Measurements from ENCODE around the gene IMP4. TPM values are rescaled to one million over a fixed set of nuclear protein-coding genes. Genes with fewer than 3 reads are reported as not detected.
A peak's percentile ranks its signal among the peaks of the same experiment; 100 is the strongest.

IMP4 gene
- total and polyA plus RNA-seq, 2 of the 8 experiments (the other 6 are each of a cell fraction or from before 2014, with no cell fraction given) = 96.8 to 194 TPM

GRCh38 chr2:130336877-130337734 lies 5.6 kb upstream of the IMP4 start (continued):
- TF ChIP-seq RFX5 (IDR thresholded peaks at IDR 0.05; ENCODE audit: borderline replicate concordance, low read depth, low read length) = no peak
- no peak for TF ChIP-seq ZNF274 (IDR thresholded peaks at IDR 0.05; ENCODE audit: borderline replicate concordance, extremely low read depth, low read length)
- no peak for TF ChIP-seq JUND (IDR thresholded peaks at IDR 0.05; ENCODE audit: low read length)
- no peak for TF ChIP-seq RXRA (IDR thresholded peaks at IDR 0.05; ENCODE audit: insufficient read depth, low read depth, low read length)
- TF ChIP-seq FOSL1 (IDR thresholded peaks at IDR 0.05; ENCODE audit: insufficient read depth, low read depth, low read length) = no peak
- TF ChIP-seq SIX5 (IDR thresholded peaks at IDR 0.05; ENCODE audit: low read depth, low read length) = no peak
- TF ChIP-seq KDM1A (IDR thresholded peaks at IDR 0.05; ENCODE audit: borderline replicate concordance, low read length) = no peak
- no peak for TF ChIP-seq SRF (IDR thresholded peaks at IDR 0.05; ENCODE audit: low read depth, low read length)
- peak; percentile 73 for TF ChIP-seq USF2 (IDR thresholded peaks at IDR 0.05; ENCODE audit: low read length)
- peak; percentile 83 for TF ChIP-seq SAP30 (IDR thresholded peaks at IDR 0.05; ENCODE audit: insufficient read depth, insufficient replicate concordance, low read length)
- no peak for TF ChIP-seq ATF3 (IDR thresholded peaks at IDR 0.05; ENCODE audit: insufficient read depth, low read depth, low read length)

Data from H1 (cell line).